Pancreas (tissue), 10 donors: ENCODE measurements around the gene VAMP8. TPM values are rescaled to one million over a fixed set of nuclear protein-coding genes. Genes with fewer than 3 reads are reported as not detected.

Experiments
- ATAC-seq, 4 donors: fragments of 200-7000 bp; cut with Tn5 transposase; one replicate each; pipeline versions ENCODE4 v1.8.0 to v1.9.1; 2020; ENCODE audit warnings: mild to moderate bottlenecking in 4 of 4, moderate library complexity in 4 of 4
- DNase-seq, 6 donors: peaks; one replicate each; pipeline ENCODE4 v3.0.0-alpha.2; 2020
- FAIRE-seq: peaks from 2 replicates; lab custom pipeline; 2012; peaks lifted over from hg19 to GRCh38; lab: Jason Lieb, UNC
- H3K27ac ChIP-seq, 4 donors: fragments of 200-600 bp; sonication (generic); 1 replicate in 3 of 4; 2 replicates in 1 of 4; pipeline versions ENCODE4 v1.5.0 to v1.8.0; 2020
- H3K27me3 ChIP-seq, 4 donors: fragments of 200-600 bp; one replicate each; pipeline ENCODE4 v1.8.0; 2021
- H3K36me3 ChIP-seq, 3 donors: fragments of 200-600 bp; sonication (generic) in 1 of 3; one replicate each; pipeline versions ENCODE4 v1.5.0 to v1.8.0; 2020 to 2021
- H3K4me1 ChIP-seq, 3 donors: fragments of 200-600 bp; one replicate each; pipeline ENCODE4 v1.8.0; 2021
- H3K4me3 ChIP-seq, 4 donors: fragments of 200-600 bp; sonication (generic) in 2 of 4; one replicate each; pipeline versions ENCODE4 v1.5.0 to v1.8.0; 2020 to 2021
- H3K9me3 ChIP-seq, 4 donors: fragments of 200-600 bp; one replicate each; pipeline ENCODE4 v1.8.0; 2021
- CTCF ChIP-seq, 4 donors: fragments of 200-600 bp; sonication (generic) in 3 of 4; IDR thresholded peaks; one replicate each; pipeline versions ENCODE4 v1.5.0 to v1.8.0; 2021; ENCODE audit warnings: antibody characterized with exemption in 4 of 4
- WGBS, 2 donors: extraction: QIAGEN DNeasy Blood & Tissue Kit; methylation state at CpG; one replicate each; pipeline ENCODE4 v1.1.7; 2013; 5-methylcytosine and 5-hydroxymethylcytosine counted together
- intact Hi-C, 3 donors: fragments of 100-400 bp; cut with DNase I; formaldehyde crosslinking; loops; one replicate each; pipeline versions ENCODE4 v1.11.1 to v1.14.2; 2022
- polyA plus RNA-seq, 2 donors: library from polyadenylated mRNA; stranded (reverse); fragments of 200-250 nt; gene quantifications; one replicate each; pipeline ENCODE4 v1.2.3, GENCODE V29; 2013
- total RNA-seq, 6 donors: library from RNA; stranded (reverse); fragmentation: NEBNext Ultra II Directional in 4 of 6; extraction: Animal tissue kit (Norgen Biotek cat#: 25700) in 4 of 6; gene quantifications; one replicate each; pipeline versions ENCODE4 v1.2.1 to v1.2.4, GENCODE V29; 2021 to 2023
- donor health status: healthy with polysubstance abuse.
- donor health status: DM: no; HTN: no; CAD: no; lungs with moderate emphysema.
- donor health status: DM: no; HTN: no; CAD: no.
- donor health status: control.
- donor health status: control.
- donor health status: Bipolar disorder and iron deficiency.
- donor health status: DM: yes; HTN: yes; CAD: no.
- donor health status: DM: no; HTN: no; CAD: no.
- donor health status: DM: no; HTN: no; CAD: no.
- donor health status: DM: yes; HTN: yes; CAD: no.

VAMP8 gene
- total and polyA plus RNA-seq, 8 donors = 57.7 to 150 (median 76.6) TPM

GRCh38 chr2:85531589-85531988 is 45.8 kb upstream of the VAMP8 start:
- Histone ChIP-seq H3K9me3 (no peaks in the 10 kb centered on the region), H3K27ac (peak overlapping the region in 1 of 4 donors; percentile 12), H3K4me3 (no peak overlapping the region), H3K4me1 (peaks cover 0 to 16% (median 12%) of the 10 kb centered on the region in 3 donors), H3K36me3 (no peaks in the 10 kb centered on the region), H3K27me3 (no peaks in the 10 kb centered on the region)
- DNase-seq = no peak
- no peak for FAIRE-seq
- 71 to 98% methylated on average over 2 of the region's 2 CpGs for WGBS, 2 donors
- no peak for TF ChIP-seq CTCF (IDR thresholded peaks at IDR 0.05)
- intact Hi-C loops = loop anchor here in 1 of 3 donors (10.0 kb wide), 1 partner anchor 57 kb away; no protein-coding TSS in a partner anchor
- ATAC-seq = peak in 2 of 4 donors; percentile 26 to 42

- Histone ChIP-seq H3K27me3 (no peaks in the 10 kb centered on the region), H3K4me1 (peaks cover 9 to 25% (median 22%) of the 10 kb centered on the region in 3 donors), H3K4me3 (no peak overlapping the region), H3K36me3 (no peaks in the 10 kb centered on the region), H3K27ac (no peak overlapping the region), H3K9me3 (no peaks in the 10 kb centered on the region)
- intact Hi-C loops = loop anchor here in 1 of 3 donors (10.0 kb wide), 1 partner anchor 59 kb away; no protein-coding TSS in a partner anchor
- ATAC-seq = no peak
- TF ChIP-seq CTCF (IDR thresholded peaks at IDR 0.05) = no peak
- no peak for DNase-seq
- WGBS, 2 donors = 79 to 88% methylated on average over 3 of the region's 3 CpGs
- FAIRE-seq = no peak
These were observed 43.3 kb upstream of the VAMP8 start for GRCh38 chr2:85534099-85534498.

GRCh38 chr2:85534881-85535280 is 42.5 kb upstream of the VAMP8 start:
- H3K27ac ChIP-seq = peak overlapping the region in 3 of 4 donors; percentile 46 to 99 (median 69)
- no peak for FAIRE-seq
- WGBS, 2 donors = 67 to 71% methylated on average over 3 of the region's 3 CpGs
- DNase-seq = no peak
- H3K4me1 ChIP-seq = peaks cover 9 to 25% (median 22%) of the 10 kb centered on the region in 3 donors
- no peaks in the 10 kb centered on the region for H3K36me3 ChIP-seq
- H3K4me3 ChIP-seq = no peak overlapping the region
- H3K9me3 ChIP-seq = no peaks in the 10 kb centered on the region
- no peak for ATAC-seq
- no peaks in the 10 kb centered on the region for H3K27me3 ChIP-seq
- TF ChIP-seq CTCF (IDR thresholded peaks at IDR 0.05) = no peak
- intact Hi-C loops = loop anchor here in 1 of 3 donors (10.0 kb wide), 1 partner anchor 60 kb away; no protein-coding TSS in a partner anchor

GRCh38 chr2:85536479-85536878 is 40.9 kb upstream of the VAMP8 start:
- Histone ChIP-seq H3K4me3 (peak overlapping the region in 1 of 4 donors; percentile 98), H3K36me3 (peaks cover 0 to 13% (median 10%) of the 10 kb centered on the region in 3 donors), H3K27me3 (no peaks in the 10 kb centered on the region), H3K4me1 (peaks cover 9 to 25% (median 22%) of the 10 kb centered on the region in 3 donors), H3K9me3 (no peaks in the 10 kb centered on the region), H3K27ac (peak overlapping the region in 2 of 4 donors; percentile 98 to 99)
- 61 to 77% methylated on average over 3 of the region's 3 CpGs for WGBS, 2 donors
- intact Hi-C loops = loop anchor here in 1 of 3 donors (10.0 kb wide), 1 partner anchor 62 kb away; no protein-coding TSS in a partner anchor
- FAIRE-seq = no peak
- ATAC-seq = no peak
- DNase-seq = no peak
- TF ChIP-seq CTCF (IDR thresholded peaks at IDR 0.05) = no peak
